ENCODE data around the gene KRTAP9-9. TPM values are rescaled to one million over a fixed set of nuclear protein-coding genes. Genes with fewer than 3 reads are reported as not detected.
"Not testable (repeated sequence)": the region's sequence is repeated elsewhere in the genome, so short reads cannot be mapped to it uniquely, and the experiment has no call there.

Gene KRTAP9-9
- total RNA-seq, 1 donor from 2014 or later: not detected

DNA sequence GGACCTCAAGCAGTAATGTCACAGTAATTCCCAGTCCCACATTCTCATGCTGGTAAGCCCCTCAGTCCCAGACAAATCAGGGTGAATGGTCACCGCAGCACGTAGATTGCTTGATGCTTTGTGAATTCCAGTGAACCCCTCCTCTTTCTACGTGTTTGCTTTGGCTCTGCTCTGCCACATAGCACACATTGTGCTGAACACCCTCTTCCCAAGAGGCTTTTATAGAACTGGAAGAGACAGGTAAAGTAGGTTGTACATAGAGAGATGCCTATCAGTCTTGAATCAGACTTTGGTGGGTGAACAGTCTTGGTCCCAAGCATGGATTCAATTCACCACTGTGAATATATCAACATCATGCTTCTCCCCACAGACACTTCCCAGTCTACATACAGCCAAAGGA lies 9.4 kb downstream of the KRTAP9-9 start:
- no peak for DNase-seq (ENCODE audit: low spot score)

DNA sequence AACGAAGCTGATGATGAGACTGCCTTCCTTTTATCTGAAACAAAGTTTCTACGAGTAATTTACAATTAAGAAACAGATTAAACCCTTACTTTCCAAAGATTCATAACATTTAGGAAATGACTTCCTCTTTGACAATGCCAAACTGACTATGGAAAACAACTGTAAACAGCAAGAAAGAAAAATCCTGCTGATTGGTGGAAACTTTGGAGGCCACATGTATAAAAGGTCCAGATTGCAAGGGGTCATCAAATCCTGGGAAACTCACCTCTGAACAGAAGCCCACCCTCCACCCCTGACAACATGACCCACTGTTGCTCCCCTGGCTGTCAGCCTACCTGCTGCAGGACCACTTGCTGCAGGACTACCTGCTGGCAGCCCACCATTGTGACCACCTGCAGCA lies 9.9 kb downstream of the KRTAP9-9 start, which contains the start of gene KRTAP9-6:
Gene KRTAP9-6 (plus strand): TSS at position 301 of the 400 bp plus-strand sequence. CDS start 0 bp downstream, at position 301.
- no peak for DNase-seq (ENCODE audit: low spot score)

- no peak for DNase-seq (ENCODE audit: low spot score)
Observed at GRCh38 chr17:41267711-41268110, 12.5 kb downstream of the KRTAP9-9 start.

DNA sequence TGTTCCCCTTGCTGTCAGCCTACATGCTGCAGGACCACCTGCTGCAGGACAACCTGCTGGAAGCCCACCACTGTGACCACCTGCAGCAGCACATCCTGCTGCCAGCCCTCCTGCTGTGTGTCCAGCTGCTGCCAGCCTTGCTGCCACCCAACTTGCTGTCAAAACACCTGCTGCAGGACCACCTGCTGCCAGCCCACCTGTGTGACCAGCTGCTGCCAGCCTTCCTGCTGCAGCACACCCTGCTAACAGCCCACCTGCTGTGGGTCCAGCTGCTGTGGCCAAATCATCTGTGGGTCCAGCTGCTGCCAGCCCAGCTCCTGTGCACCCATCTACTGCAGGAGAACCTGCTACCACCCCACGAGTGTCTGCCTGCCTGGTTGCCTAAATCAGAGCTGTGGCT lies 16.1 kb downstream of the KRTAP9-9 start:
- not testable (repeated sequence) for DNase-seq (ENCODE audit: low spot score)

DNA sequence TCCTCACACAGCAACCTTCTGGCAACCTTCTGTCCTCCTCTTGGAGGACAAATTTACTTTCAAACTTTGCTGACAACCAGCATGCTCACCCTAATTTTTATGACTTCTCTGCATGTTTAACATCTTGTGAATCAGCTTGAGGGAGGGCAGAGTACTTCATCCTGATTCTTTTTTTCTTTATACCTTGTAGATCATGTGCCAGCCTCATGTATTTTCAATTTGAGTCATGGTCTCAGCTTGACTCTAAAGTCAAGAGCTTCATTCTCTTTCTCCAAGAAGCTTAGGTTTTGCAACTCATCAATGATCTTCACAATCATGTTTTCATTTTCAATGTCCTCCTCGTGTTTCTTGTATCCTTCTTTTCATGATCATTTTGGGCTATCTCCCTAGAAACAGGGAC lies 16.7 kb downstream of the KRTAP9-9 start:
- DNase-seq (ENCODE audit: low spot score): no peak

DNA sequence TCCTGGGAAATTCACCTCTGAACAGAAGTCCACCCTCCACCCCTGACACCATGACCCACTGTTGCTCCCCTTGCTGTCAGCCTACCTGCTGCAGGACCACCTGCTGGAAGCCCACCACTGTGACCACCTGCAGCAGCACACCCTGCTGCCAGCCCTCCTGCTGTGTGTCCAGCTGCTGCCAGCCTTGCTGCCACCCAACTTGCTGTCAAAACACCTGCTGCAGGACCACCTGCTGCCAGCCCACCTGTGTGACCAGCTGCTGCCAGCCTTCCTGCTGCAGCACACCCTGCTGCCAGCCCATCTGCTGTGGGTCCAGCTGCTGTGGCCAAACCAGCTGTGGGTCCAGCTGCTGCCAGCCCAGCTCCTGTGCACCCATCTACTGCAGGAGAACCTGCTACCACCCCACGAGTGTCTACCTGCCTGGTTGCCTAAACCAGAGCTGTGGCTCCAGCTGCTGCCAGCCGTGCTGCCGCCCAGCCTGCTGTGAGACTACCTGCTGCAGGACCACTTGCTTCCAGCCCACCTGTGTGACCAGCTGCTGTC lies 20.5 kb downstream of the KRTAP9-9 start, which contains the start of gene KRTAP9-7:
Gene KRTAP9-7 (plus strand): TSS at position 51 of the 543 bp plus-strand sequence. CDS start 0 bp downstream, at position 51.
- not testable (repeated sequence) for DNase-seq (ENCODE audit: low spot score)

DNA sequence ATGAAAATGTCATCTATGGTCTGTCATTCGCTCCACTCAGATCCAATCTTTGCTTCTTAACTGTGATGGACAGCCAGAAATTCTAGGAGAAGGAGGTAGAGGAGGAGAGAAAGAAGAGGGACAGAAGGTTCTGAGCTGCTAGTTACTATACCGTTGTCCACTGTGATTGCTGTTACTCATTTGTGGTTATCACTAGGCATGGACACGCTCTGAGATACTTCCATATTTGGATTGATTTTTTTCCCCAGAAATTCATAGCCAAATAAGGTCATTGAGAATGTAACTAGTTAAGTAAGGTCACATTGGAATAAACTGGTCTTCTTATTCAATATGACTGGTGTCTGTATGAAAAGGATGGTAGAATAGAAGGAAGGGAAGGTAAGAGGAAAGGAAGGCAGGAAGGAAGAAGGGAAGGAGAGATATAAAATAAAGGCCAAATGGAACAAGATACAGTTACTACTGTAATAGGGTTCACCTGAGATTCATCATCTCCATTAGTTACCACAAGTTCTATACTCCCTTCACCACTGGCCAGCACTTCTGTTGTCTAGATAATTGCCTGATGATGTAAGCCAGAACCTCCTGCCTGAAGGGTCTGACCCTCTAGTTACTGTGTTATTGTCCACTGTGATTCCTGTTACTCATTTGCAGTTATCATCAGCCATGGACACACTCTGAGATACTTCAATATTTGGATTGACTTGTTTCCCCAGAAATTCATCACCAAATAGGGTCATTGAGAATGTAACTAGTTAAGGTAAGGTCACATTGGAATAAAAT lies 23.2 kb downstream of the KRTAP9-9 start:
- no peak for DNase-seq (ENCODE audit: low spot score)

DNA sequence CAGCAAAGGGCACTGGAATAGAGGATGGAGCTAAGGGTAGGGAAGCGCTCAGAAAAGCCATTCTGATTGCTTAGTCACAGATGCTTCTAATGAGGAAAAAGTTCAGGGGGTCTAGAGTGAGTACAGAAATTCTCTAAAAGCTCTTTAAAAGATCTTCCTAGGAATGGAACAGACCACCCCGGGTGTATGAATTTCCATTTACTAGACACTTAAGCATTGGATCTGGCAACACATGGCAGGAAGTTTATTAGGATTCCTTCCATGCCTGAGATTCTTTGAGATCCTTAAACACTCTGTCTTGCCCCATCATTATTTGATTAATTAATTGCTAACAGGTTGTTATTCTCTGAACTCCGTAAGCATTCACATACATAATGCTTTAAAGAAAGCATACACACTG lies 28.9 kb downstream of the KRTAP9-9 start:
- no peak for DNase-seq (ENCODE audit: low spot score)

DNA sequence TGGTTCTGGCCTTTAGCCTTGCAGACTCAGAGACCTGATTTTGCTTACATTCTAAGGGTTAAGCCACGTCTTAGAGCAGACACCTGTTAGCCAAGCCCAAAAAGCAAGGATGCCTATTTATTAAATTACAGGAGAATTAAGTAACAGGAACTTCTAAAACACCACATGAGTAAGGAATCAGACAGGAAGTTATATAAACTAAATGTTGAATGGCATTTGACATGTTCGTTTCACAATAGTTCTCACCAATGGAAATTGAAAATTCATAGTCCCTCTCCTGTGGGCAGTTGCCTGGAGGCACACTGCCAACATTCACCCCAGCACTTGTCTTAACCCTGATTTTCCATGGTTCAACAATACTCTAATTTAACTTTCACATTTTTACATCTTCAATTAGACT lies 29.4 kb downstream of the KRTAP9-9 start:
- DNase-seq (ENCODE audit: low spot score): no peak

GRCh38 chr17:41287050-41287449 lies 31.9 kb downstream of the KRTAP9-9 start:
- DNase-seq (ENCODE audit: low spot score): no peak

- no peak for DNase-seq (ENCODE audit: low spot score)
Observed at GRCh38 chr17:41294016-41294415, 38.8 kb downstream of the KRTAP9-9 start.

DNA sequence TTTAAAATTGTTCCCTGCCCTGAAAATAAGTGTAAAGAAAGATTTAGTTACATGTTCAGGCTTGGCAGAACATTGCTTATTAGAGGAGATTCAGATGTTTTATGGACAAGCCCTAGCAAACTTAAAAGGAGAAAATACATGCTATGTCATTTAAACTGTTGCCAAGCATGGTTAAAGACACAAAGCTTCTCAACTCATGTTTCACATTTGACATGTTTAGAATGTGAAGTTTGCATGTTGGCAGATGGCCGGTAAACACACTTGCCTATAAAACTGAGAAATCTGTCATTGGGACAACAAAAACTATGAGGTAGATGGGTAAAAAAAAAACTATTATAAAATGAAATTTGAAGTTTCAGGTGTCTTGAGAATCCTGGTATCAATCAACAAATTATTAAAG lies 41.7 kb downstream of the KRTAP9-9 start:
- peak; percentile 34 for DNase-seq (ENCODE audit: low spot score)

DNA sequence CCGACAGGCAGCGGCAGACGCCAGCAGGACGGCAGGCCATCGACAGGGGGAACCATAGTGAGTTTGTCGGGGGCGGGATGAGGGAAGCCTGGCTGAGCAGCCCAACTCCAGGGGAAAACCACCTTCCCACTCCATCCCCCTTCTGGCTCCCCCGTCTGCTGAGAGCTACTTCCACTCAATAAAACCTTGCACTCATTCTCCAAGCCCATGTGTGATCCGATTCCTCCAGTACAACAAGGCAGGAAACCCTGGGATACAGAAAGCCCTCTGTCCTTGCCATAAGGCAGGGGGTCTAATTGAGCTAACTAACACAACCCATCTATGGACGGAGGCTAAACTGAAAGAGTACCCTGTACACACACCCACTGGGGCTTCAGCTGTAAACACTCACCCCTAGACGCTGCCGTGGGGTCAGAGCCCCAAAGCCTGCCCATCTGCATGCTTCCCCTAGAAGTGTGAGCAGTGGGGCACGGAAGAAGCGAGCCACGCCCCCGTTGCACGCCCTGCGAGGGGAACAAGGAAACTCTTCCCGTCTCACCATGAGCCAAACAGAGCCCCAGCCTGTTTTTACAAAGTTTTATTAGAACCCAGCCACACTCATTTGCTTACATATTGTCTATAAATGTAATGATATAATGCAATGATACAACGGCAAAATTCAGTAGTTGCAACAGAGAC lies 43.4 kb downstream of the KRTAP9-9 start:
- DNase-seq (ENCODE audit: low spot score): no peak

DNA sequence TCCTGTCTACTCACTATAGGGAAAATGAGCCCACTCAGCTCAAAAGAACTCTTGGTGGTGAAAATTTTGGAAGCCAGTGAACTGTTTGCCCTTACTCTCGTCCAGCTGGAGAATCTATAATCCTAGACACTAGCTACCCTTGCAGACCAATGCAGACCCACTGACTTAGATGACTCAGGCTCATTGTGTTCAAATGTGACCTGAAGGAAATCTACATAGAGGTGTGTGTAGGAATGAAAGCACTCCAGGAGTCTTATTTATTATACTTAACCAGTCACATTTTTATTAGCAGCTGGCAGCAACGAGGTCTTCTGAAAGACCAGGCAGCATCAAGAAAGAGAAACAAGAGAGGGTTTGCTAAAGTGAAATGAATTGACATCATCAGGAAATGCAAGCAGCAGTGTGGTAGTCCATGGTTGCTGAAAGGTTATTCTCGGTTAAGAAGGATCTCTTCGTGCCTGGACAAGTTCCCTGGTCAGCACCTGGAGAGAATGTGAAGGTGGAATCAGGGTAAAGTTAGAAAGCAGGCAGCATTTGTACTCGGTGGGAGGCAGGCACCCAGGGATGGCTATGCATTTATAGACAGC lies 46.1 kb downstream of the KRTAP9-9 start:
- DNase-seq (ENCODE audit: low spot score): peak; percentile 16

DNA sequence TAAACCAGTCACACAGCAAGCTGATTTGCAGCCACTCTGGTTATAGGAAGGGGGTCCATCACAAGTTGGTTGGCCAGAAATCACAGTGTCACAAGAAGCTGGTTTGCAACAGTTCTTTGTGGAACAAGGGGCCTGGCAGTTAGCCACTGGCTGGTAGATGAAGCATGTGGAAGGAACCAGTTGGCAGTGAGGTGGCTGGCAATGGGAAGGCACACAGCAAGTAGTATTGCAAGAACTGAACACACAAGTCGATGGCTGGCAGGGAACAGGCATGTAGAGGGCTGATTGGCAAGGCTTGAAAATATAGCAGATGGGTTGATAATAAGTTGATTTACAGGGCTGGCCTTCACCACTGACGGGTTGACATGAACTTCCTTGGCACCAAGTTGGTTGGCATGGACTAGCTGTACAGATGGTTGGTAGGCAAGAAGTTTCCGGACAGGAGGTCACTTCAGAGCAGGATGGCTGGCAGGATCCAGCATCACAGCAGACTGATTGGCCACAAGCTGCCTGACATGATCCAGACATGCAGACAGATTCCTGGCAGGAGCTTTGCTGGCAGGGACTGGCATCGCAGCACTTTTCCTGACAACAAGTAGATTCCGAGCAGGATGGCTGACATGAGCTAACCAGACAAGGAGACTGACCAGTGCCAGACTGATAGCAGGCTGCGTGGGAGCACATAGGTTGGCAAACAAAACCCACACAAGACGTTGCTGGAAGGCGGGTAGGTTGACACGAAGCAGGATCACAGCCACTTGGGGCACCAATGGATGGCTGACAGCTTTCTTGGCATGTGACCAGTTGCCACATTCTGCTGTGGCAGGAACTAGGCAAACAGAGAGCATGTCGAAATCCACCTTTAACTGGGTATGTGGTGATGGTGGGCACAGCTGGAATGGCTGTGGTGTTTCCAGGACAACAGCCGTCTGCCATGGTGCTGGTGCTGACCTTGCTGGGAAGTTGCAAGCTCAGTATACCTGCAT lies 47.0 kb downstream of the KRTAP9-9 start, which contains the start of gene KRTAP29-1:
Gene KRTAP29-1 (minus strand): TSS at position 936 of the 986 bp plus-strand sequence. CDS start 0 bp downstream, at position 936.
- DNase-seq (ENCODE audit: low spot score): no peak

DNA sequence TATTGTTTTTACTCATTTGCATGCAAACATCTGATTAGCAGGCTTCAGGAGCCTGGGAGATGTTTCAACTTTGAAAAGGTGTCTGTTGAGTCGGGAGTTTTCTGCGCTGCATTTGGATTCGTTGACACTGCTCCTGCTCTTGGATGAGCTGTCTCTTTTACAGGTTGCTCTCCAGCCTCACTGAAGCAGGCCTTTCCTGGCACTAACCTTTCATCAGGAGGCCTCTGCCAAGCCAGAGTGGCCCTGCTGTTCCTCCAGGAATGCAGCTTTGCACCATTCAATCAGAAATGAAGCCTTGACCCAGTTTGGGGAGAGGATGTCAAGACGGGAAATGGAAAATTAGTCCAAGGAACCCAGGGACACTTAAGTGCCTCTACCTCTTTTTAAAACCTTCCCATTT lies 47.8 kb downstream of the KRTAP9-9 start:
- DNase-seq (ENCODE audit: low spot score): no peak

DNA sequence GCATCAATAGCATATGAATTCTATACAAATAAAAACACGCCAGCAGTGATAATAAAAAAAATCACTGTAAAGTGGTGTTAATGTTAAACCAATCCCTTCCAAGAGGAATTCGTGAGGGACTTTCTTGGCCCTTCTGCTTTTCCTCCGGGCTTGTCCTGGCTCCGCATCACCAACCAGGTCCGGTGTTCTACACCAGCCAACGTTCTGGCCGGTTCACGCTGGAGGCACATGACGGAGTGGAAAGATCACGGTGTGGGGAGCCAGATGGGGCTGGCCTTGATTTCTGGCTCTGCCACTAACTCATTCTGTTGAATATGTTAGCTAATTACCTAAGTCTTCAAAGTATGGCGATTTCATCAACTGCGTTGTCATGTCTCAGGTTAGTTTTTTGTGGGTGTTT lies 48.9 kb downstream of the KRTAP9-9 start:
- no peak for DNase-seq (ENCODE audit: low spot score)

Measured in umbilical cord (tissue), 2 donors.